ENCODE data around the gene TLE1.

Gene TLE1

GRCh38 chr9:81563739-81564138 is 125.6 kb downstream of the TLE1 start:
- no peak overlapping the region for H3K4me3 ChIP-seq (ENCODE audit: low read depth, low read length)
- TF ChIP-seq CTCF (IDR thresholded peaks at IDR 0.05; ENCODE audit: insufficient read depth, low read depth, low read length, missing control alignments), result no peak
- no peak for DNase-seq (ENCODE audit: low read depth)

DNA sequence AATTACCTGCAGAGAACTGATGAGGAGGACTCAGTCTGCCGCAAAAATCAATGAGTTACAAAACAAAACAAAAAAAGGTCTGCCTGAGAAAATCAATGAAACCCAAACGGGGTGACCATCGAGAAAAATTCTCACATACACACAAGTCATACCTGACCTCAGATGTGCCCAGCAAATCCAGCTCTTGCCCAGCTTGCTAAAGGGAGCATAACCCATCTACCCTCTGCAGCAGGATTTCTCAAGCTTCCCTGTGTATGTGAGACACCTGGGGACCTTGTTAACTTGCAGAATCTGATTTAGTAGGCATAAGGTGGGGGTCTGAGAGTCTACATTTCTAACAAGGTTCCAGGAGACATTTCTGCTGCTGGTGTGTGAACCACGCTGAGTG is 126.3 kb downstream of the TLE1 start:
- no peak overlapping the region for H3K4me3 ChIP-seq (ENCODE audit: low read depth, low read length)
- no peak for TF ChIP-seq CTCF (IDR thresholded peaks at IDR 0.05; ENCODE audit: insufficient read depth, low read depth, low read length, missing control alignments)
- no peak for DNase-seq (ENCODE audit: low read depth)

DNA sequence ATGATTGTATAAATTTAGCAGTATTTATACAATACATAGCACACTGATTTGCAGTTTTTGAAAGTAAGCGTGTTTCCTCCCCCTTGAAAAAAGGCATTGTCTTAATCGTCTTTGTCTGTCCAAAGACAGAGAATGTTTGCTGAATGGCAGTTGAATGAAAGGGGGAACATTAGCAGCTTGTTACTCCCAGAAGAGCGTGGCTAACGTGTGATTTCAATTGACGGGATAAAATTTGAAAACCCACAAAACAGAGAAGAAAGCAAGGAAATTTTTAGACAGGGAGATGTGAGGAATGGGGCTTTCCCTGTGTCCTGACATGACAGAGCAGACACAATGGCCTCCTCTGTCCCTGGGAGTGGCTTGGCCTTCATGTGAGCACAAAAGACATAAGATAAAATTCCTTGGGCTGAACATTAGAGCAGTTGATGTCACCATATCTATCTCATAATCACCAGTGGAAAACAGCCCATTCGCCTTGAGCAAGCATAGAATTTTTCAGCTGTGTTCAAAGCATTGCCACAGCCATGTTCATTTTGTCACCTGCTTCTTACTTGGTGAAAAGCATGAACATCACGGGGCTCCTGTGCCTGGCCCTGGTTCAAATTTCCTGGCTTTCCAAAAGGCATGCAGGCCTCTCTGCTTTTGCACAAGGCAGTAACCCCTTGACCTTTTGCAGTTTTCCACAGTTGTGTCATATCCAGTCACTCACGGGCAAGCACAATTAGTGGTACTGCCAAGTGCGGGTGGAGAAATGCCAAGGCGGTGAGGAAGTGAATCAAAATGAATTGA is 126.9 kb downstream of the TLE1 start:
- TF ChIP-seq CTCF (IDR thresholded peaks at IDR 0.05; ENCODE audit: insufficient read depth, low read depth, low read length, missing control alignments), result no peak
- no peak for DNase-seq (ENCODE audit: low read depth)
- peak overlapping the region; percentile 46; the same call in 1 of the 2 replicates for H3K4me3 ChIP-seq (ENCODE audit: low read depth, low read length)

DNA sequence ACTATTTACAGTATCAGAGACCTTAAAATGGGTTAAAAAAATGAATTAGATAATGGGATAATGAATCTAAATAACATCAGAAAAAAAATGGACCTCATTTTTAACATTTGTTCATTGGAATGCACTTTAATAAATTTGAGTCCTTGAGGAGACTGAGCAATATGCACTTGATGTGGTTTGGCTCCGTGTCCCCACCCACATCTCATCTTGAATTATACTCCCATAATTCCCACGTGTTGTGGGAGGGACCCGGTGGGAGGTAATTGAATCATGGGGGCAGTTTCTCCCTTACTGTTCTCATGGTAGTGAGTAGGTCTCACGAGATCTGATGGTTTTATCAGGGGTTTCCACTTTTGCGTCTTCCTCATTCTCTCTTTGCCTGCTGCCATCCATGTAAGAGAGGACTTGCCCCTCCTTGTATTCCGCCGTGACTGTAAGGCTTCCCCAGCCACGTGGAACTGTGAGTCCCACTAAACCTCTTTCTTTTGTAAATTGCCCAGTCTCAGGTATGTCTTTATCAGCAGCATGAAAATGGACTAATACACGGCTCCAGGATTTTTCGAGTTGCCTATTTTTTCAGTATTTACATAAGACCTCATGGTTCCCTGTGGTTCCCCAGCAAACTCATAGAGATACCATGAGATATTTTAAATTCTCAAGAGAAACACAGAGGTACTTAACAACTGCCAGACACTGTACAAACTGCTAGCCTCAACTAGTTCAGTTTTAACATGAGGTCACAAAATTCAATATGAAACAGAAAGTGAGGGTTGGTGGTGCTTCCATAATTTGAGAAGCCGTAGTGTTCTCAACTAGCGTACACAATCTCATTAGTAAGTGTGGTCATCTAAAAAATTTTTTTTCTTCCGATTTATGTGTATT is 128.3 kb downstream of the TLE1 start:
- TF ChIP-seq CTCF (IDR thresholded peaks at IDR 0.05; ENCODE audit: insufficient read depth, low read depth, low read length, missing control alignments), result no peak
- peak overlapping the region; percentile 46 for H3K4me3 ChIP-seq (ENCODE audit: low read depth, low read length)
- DNase-seq (ENCODE audit: low read depth), result peak; percentile 63

DNA sequence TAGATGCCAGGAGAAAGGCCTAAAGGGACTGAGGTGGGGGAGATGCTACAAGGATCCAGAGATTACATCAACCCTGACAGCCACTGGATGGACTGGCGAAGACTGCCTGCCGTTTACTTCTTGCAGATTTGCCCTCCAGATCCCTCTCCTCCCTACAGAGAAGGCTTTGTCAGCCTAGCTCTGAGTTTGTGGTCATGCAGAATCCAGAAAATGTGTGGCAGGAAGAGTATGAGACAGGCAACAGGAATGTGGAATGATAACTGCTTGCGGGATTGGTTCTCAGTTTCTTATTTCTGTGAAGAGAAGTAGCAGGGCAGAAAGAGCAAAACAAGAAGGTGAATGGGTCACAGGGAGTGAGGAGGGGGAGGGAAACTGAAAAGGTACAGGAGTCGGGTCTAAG is 129.6 kb downstream of the TLE1 start:
- TF ChIP-seq CTCF (IDR thresholded peaks at IDR 0.05; ENCODE audit: insufficient read depth, low read depth, low read length, missing control alignments), result no peak
- DNase-seq (ENCODE audit: low read depth), result no peak
- no peak overlapping the region for H3K4me3 ChIP-seq (ENCODE audit: low read depth, low read length)

DNA sequence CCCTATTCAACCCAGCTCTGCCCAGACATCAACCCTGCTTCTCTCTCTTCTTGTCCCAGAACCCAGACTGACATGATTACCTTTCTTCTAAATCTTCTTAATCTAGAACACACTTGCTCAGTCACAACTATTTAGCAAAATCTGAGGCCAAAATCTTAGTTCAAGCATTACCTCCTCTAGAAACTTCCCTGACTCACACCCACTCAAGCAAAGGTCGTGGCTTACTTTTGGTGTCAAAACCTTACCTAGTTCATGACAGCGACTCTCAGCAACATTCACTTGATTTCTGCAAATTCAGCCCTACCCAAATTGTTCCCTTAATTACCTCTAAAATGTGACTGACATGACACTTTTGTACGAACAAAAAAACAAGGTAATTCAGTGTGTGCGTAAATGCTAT is 130.2 kb downstream of the TLE1 start:
- H3K4me3 ChIP-seq (ENCODE audit: low read depth, low read length), result no peak overlapping the region
- no peak for DNase-seq (ENCODE audit: low read depth)
- TF ChIP-seq CTCF (IDR thresholded peaks at IDR 0.05; ENCODE audit: insufficient read depth, low read depth, low read length, missing control alignments), result no peak

Data from GM12865 (cell line).